ENCODE data around the gene SPEF2.
A peak's percentile ranks its signal among the peaks of the same experiment; 100 is the strongest.

Gene SPEF2, protein sequence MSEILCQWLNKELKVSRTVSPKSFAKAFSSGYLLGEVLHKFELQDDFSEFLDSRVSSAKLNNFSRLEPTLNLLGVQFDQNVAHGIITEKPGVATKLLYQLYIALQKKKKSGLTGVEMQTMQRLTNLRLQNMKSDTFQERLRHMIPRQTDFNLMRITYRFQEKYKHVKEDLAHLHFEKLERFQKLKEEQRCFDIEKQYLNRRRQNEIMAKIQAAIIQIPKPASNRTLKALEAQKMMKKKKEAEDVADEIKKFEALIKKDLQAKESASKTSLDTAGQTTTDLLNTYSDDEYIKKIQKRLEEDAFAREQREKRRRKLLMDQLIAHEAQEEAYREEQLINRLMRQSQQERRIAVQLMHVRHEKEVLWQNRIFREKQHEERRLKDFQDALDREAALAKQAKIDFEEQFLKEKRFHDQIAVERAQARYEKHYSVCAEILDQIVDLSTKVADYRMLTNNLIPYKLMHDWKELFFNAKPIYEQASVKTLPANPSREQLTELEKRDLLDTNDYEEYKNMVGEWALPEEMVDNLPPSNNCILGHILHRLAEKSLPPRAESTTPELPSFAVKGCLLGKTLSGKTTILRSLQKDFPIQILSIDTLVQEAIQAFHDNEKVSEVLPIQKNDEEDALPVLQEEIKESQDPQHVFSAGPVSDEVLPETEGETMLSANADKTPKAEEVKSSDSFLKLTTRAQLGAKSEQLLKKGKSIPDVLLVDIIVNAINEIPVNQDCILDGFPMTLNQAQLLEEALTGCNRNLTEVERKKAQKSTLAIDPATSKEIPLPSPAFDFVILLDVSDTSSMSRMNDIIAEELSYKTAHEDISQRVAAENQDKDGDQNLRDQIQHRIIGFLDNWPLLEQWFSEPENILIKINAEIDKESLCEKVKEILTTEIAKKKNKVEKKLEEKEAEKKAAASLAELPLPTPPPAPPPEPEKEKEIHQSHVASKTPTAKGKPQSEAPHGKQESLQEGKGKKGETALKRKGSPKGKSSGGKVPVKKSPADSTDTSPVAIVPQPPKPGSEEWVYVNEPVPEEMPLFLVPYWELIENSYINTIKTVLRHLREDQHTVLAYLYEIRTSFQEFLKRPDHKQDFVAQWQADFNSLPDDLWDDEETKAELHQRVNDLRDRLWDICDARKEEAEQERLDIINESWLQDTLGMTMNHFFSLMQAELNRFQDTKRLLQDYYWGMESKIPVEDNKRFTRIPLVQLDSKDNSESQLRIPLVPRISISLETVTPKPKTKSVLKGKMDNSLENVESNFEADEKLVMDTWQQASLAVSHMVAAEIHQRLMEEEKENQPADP (N-terminal part only)

DNA sequence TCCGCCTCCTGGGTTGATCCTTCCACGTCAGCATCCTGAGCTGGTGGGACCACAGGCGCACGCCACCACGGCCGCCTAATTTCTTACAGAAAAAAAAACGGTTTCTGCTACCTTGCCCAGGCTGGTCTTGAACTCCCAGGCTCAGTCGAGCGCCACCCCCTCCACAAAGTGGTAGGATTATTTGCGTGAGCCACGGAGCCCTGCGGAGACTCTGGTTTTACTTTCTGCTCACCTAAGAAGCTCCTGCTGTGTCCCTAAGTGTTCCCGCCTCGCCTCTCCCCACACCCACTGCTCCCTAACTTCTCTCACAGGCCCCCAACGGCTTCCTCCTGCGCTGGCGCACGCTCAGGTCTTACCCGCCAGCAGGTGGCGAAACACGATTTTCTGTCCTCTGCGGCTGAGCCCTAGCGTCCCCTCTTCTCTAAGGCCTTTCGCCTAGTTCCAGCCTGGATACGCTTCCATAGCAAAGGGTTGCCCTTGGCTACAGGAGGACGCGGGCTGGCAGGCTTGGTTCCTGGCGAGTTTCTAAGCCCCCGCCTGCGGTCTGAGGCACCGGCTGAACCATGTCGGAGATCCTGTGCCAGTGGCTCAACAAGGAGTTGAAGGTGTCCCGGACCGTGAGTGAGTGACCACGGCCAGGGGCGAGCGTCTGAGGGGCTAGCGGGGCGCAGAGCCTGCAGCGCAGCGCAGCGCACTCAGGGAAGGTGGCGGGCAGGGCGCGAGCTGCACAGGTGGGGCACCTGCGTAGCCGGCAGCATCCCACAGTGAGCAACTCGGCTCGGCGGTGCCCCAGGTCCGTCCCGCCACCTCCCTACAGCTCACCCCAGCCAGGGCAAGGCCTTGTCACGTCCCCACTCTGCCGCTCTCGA, at the start of gene SPEF2:
SPEF2 (plus strand) TSS at position 429 of the 869 bp plus-strand sequence; CDS start at position 564, 135 bp downstream.
- H3K4me3 ChIP-seq (ENCODE audit: low read depth, low read length) = peak within 1 kb of the TSS; percentile 12
- peak; percentile 42 for DNase-seq (ENCODE audit: low read depth)
- no peak for TF ChIP-seq MYC (IDR thresholded peaks at IDR 0.05; ENCODE audit: low read depth, low read length)
- TF ChIP-seq, protein P1, sequence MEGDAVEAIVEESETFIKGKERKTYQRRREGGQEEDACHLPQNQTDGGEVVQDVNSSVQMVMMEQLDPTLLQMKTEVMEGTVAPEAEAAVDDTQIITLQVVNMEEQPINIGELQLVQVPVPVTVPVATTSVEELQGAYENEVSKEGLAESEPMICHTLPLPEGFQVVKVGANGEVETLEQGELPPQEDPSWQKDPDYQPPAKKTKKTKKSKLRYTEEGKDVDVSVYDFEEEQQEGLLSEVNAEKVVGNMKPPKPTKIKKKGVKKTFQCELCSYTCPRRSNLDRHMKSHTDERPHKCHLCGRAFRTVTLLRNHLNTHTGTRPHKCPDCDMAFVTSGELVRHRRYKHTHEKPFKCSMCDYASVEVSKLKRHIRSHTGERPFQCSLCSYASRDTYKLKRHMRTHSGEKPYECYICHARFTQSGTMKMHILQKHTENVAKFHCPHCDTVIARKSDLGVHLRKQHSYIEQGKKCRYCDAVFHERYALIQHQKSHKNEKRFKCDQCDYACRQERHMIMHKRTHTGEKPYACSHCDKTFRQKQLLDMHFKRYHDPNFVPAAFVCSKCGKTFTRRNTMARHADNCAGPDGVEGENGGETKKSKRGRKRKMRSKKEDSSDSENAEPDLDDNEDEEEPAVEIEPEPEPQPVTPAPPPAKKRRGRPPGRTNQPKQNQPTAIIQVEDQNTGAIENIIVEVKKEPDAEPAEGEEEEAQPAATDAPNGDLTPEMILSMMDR (IDR thresholded peaks at IDR 0.05; ENCODE audit: low read depth, low read length) = no peak
- no peak for TF ChIP-seq POLR2A (IDR thresholded peaks at IDR 0.05; ENCODE audit: extremely low read depth, insufficient read length)
- TF ChIP-seq, protein P2, sequence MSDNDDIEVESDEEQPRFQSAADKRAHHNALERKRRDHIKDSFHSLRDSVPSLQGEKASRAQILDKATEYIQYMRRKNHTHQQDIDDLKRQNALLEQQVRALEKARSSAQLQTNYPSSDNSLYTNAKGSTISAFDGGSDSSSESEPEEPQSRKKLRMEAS (IDR thresholded peaks at IDR 0.05; ENCODE audit: low read depth, low read length) = no peak

DNA sequence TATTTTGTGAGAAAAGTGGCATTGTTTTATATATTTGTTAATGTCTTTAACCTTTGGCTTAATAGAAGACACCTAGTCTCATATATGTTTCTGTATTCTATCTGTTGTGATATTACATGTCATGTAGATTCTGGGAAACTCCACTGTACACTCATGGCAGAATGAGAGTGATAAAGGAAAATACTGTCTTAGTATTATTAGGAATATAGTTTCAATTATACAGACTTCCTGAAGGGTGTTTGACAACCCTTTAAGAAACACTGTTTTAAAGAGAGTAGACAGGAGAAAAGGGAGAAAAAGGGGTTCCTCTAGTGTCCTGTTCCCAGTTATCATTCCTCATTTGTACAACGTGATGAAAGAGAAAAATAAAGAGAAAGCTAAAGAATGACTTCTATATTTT, 42.1 kb upstream of the SPEF2 start:
- TF ChIP-seq POLR2A (IDR thresholded peaks at IDR 0.05; ENCODE audit: extremely low read depth, insufficient read length) (no peak), MYC (IDR thresholded peaks at IDR 0.05; ENCODE audit: low read depth, low read length) (no peak)
- TF ChIP-seq, protein P2 (IDR thresholded peaks at IDR 0.05; ENCODE audit: low read depth, low read length) = no peak
- TF ChIP-seq, protein P1 (IDR thresholded peaks at IDR 0.05; ENCODE audit: low read depth, low read length) = no peak
- no peak for DNase-seq (ENCODE audit: low read depth)
- no peak overlapping the region for H3K4me3 ChIP-seq (ENCODE audit: low read depth, low read length)

DNA sequence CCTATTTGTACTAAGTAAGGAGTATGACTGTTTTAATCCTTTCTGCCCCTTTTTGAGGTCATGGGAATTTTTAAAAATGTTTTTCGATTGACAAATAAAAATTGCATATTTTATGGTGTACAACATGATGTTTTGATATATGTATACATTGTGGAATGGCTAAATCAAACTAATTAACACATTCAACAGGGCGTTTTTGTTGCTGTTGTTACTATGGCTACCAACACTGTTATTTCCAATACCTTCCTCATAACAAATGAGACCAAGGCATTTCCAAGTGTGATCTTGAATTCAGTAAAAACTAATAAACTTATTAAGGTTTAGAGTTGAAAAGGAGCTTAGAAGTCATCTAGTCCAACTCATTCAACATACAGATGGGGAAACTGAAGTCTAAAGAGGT, 30.2 kb upstream of the SPEF2 start:
- no peak for DNase-seq (ENCODE audit: low read depth)
- TF ChIP-seq, protein P2 (IDR thresholded peaks at IDR 0.05; ENCODE audit: low read depth, low read length) = no peak
- TF ChIP-seq POLR2A (IDR thresholded peaks at IDR 0.05; ENCODE audit: extremely low read depth, insufficient read length) (no peak), MYC (IDR thresholded peaks at IDR 0.05; ENCODE audit: low read depth, low read length) (no peak)
- TF ChIP-seq, protein P1 (IDR thresholded peaks at IDR 0.05; ENCODE audit: low read depth, low read length) = no peak
- H3K4me3 ChIP-seq (ENCODE audit: low read depth, low read length) = no peak overlapping the region

DNA sequence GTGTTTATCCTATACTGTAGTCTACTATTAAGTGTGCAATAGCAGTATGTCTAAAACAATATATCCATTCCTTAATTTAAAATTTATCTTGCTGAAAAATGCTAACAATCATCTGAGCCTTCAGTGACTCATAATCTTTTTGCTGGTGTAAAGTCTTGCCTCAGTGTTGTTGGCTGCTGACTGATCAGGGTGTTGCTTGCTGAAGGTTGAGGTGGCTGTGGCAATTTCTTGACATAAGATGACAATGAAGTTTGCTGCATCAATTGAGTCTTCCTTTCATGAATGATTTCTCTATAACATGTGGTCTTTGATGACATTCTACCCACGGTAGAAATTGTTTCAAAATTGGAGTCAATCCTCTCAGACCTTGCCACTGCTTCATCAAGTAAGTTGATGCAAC, 24.3 kb upstream of the SPEF2 start:
- TF ChIP-seq MYC (IDR thresholded peaks at IDR 0.05; ENCODE audit: low read depth, low read length) = no peak
- TF ChIP-seq, protein P2 (IDR thresholded peaks at IDR 0.05; ENCODE audit: low read depth, low read length) = no peak
- TF ChIP-seq, protein P1 (IDR thresholded peaks at IDR 0.05; ENCODE audit: low read depth, low read length) = no peak
- no peak for TF ChIP-seq POLR2A (IDR thresholded peaks at IDR 0.05; ENCODE audit: extremely low read depth, insufficient read length)
- DNase-seq (ENCODE audit: low read depth) = no peak
- H3K4me3 ChIP-seq (ENCODE audit: low read depth, low read length) = no peak overlapping the region

All from NB4 (cell line).